Mesenchymal stem cell (in vitro differentiated cells and primary cell): ENCODE results near the gene FGF14.

Source experiments
- DNase-seq: peaks from one replicate; pipeline ENCODE4 v3.0.0-alpha.2; 2013
- H2AFZ ChIP-seq: one replicate; pipeline ENCODE4 v1.6.1; 2013; ENCODE audit warnings: low read depth, mild to moderate bottlenecking, control low read depth, inconsistent platforms, low read length, moderate library complexity
- H2AK5ac ChIP-seq: 2 replicates; pipeline ENCODE4 v1.6.1; 2013; ENCODE audit warnings: low read length, moderate library complexity, mild to moderate bottlenecking, inconsistent platforms; ENCODE audit not compliant: severe bottlenecking
- H2BK120ac ChIP-seq: one replicate; pipeline ENCODE4 v1.6.1; 2013; ENCODE audit warnings: low read depth, mild to moderate bottlenecking, inconsistent platforms, low read length, moderate library complexity
- H2BK12ac ChIP-seq, 2 experiments: one replicate each; pipeline ENCODE4 v1.6.1; 2013; ENCODE audit warnings: inconsistent platforms in 2 of 2, low read length in 2 of 2, mild to moderate bottlenecking in 2 of 2, moderate library complexity in 2 of 2, control low read depth in 1 of 2
- H2BK15ac ChIP-seq: one replicate; pipeline ENCODE4 v1.6.1; 2013; ENCODE audit warnings: mild to moderate bottlenecking, low read depth, inconsistent platforms; ENCODE audit not compliant: poor library complexity, severe bottlenecking
- H2BK5ac ChIP-seq: 2 replicates; pipeline ENCODE4 v1.6.1; 2013; ENCODE audit warnings: low read depth, mild to moderate bottlenecking, low read length, control low read depth, inconsistent platforms; ENCODE audit not compliant: poor library complexity, severe bottlenecking
- H3K14ac ChIP-seq, 2 experiments: one replicate each; pipeline ENCODE4 v1.6.1; 2013; ENCODE audit warnings: inconsistent platforms in 2 of 2, low read length in 2 of 2, control low read depth in 1 of 2, mild to moderate bottlenecking in 1 of 2, moderate library complexity in 1 of 2
- H3K18ac ChIP-seq, 2 experiments: one replicate each; pipeline ENCODE4 v1.6.1; 2013; ENCODE audit warnings: inconsistent platforms in 2 of 2, low read length in 2 of 2, control low read depth in 1 of 2, low read depth in 1 of 2, mild to moderate bottlenecking in 1 of 2
- H3K23ac ChIP-seq, 2 experiments: one replicate each; pipeline ENCODE4 v1.6.1; 2013; ENCODE audit warnings: inconsistent platforms in 2 of 2, low read length in 2 of 2, mild to moderate bottlenecking in 2 of 2, moderate library complexity in 2 of 2, control low read depth in 1 of 2
- H3K27ac ChIP-seq: 2 replicates; pipeline ENCODE4 v1.5.1; 2013; ENCODE audit warnings: mild to moderate bottlenecking, moderate library complexity, low read length, control low read depth, inconsistent platforms; ENCODE audit not compliant: poor library complexity, severe bottlenecking
- H3K27me3 ChIP-seq, 2 experiments: 2 replicates each; pipeline versions ENCODE4 v1.6.1 to v1.7.0; 2013; ENCODE audit warnings: low read length in 2 of 2, mild to moderate bottlenecking in 2 of 2, moderate library complexity in 2 of 2, control low read depth in 1 of 2, inconsistent platforms in 1 of 2; ENCODE audit not compliant: control insufficient read depth in 1 of 2, insufficient read depth in 1 of 2
- H3K36me3 ChIP-seq, 2 experiments: 2 replicates each; pipeline versions ENCODE4 v1.6.1 to v1.7.0; 2013; ENCODE audit warnings: low read length in 2 of 2, control low read depth in 1 of 2, inconsistent platforms in 1 of 2, low read depth in 1 of 2, mild to moderate bottlenecking in 1 of 2; ENCODE audit not compliant: insufficient read depth in 2 of 2, control insufficient read depth in 1 of 2
- H3K4ac ChIP-seq, 2 experiments: one replicate each; pipeline ENCODE4 v1.6.1; 2013; ENCODE audit warnings: inconsistent platforms in 2 of 2, low read length in 2 of 2, mild to moderate bottlenecking in 2 of 2, moderate library complexity in 2 of 2, control low read depth in 1 of 2, low read depth in 1 of 2
- H3K4me1 ChIP-seq: 2 replicates; pipeline ENCODE4 v1.6.1; 2013; ENCODE audit warnings: low read depth, low read length, control low read depth; ENCODE audit not compliant: control insufficient read depth, insufficient read depth
- H3K4me2 ChIP-seq: 2 replicates; pipeline ENCODE4 v1.6.1; 2013; ENCODE audit warnings: low read length, mild to moderate bottlenecking, inconsistent platforms; ENCODE audit not compliant: poor library complexity, severe bottlenecking
- H3K4me3 ChIP-seq, 2 experiments: 2 replicates each; pipeline versions ENCODE4 v1.5.1 to v1.7.0; 2013; ENCODE audit warnings: low read length in 2 of 2, mild to moderate bottlenecking in 2 of 2, control low read depth in 1 of 2, low read depth in 1 of 2; ENCODE audit not compliant: insufficient read depth in 1 of 2
- H3K79me1 ChIP-seq: replicated peaks from 2 replicates; pipeline ENCODE4 v1.6.1; 2013; ENCODE audit warnings: mild to moderate bottlenecking, control low read depth, low read length, inconsistent platforms; ENCODE audit not compliant: poor library complexity, severe bottlenecking
- H3K9ac ChIP-seq: 2 replicates; pipeline ENCODE4 v1.7.0; 2013; ENCODE audit warnings: mild to moderate bottlenecking, low read length, moderate library complexity
- H3K9me3 ChIP-seq: 2 replicates; pipeline ENCODE4 v1.7.0; 2013; ENCODE audit warnings: mild to moderate bottlenecking, low read length; ENCODE audit not compliant: control insufficient read depth
- H4K8ac ChIP-seq: one replicate; pipeline ENCODE4 v1.6.1; 2013; ENCODE audit warnings: inconsistent platforms, mild to moderate bottlenecking, low read length, moderate library complexity
- H4K91ac ChIP-seq: one replicate; pipeline ENCODE4 v1.6.1; 2013; ENCODE audit warnings: mild to moderate bottlenecking, low read length, inconsistent platforms
- WGBS: methylation state at CpG from one replicate; pipeline ENCODE4 v1.1.7; 2013; ENCODE audit warnings: mixed read lengths; 5-methylcytosine and 5-hydroxymethylcytosine counted together

The FGF14 gene

DNA sequence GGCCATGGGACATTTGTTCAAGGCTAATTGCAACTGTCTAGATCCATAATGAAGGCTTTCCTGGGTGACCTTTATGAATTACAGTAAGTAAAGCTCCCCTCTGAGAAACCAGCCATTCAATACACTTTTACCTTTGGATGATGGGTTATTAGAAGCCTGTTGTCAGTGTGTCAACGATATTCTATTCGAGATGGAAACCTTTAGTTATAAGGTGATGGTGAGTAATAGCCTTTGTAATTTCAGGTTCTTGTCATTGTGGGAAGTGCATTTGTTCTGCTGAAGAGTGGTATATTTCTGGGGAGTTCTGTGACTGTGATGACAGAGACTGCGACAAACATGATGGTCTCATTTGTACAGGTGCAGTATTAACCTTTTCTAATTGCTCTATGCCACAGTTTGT lies 687.7 kb downstream of the FGF14 start:
- Histone ChIP-seq H4K8ac (no peak overlapping the region), H2BK12ac (no peak overlapping the region), H3K79me1 (no peaks in the 10 kb centered on the region), H2BK120ac (no peak overlapping the region), H3K4me3 (no peak overlapping the region), H3K4me1 (no peaks in the 10 kb centered on the region), H3K18ac (no peak overlapping the region), H3K9ac (no peak overlapping the region), H3K4ac (no peak overlapping the region), H3K27me3 (no peaks in the 10 kb centered on the region), H3K14ac (no peak overlapping the region), H2BK15ac (no peak overlapping the region), H3K4me2 (no peak overlapping the region), H3K23ac (no peak overlapping the region), H2BK5ac (no peak overlapping the region), H3K27ac (no peak overlapping the region), H4K91ac (no peak overlapping the region), H3K9me3 (no peaks in the 10 kb centered on the region), H2AK5ac (no peak overlapping the region), H2AFZ (no peak overlapping the region), H3K36me3 (peaks cover 0 to 34% of the 10 kb centered on the region in 2 experiments)
- 89% methylated on average over 3 of the region's 3 CpGs for WGBS
- no peak for DNase-seq

DNA sequence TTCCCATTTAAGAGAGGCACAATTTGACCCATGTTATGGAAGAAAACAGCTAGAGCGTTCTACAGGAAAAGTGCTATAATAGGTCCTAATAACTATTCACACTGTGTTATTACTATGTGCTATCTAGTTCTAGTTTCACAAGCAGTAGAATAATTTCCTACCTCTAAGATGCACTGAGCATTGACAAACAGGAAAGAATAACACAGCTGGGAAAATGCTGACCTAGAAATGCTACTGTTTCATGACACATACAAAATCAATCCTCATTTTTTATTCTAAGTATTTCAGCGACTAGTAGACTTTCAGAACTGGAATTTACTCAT lies 689.9 kb downstream of the FGF14 start:
- Histone ChIP-seq H2BK5ac (no peak overlapping the region), H3K4ac (no peak overlapping the region), H3K23ac (no peak overlapping the region), H3K14ac (no peak overlapping the region), H3K18ac (no peak overlapping the region), H4K91ac (no peak overlapping the region), H3K9me3 (no peaks in the 10 kb centered on the region), H3K27me3 (no peaks in the 10 kb centered on the region), H3K4me1 (no peaks in the 10 kb centered on the region), H3K4me2 (no peak overlapping the region), H4K8ac (no peak overlapping the region), H3K27ac (no peak overlapping the region), H2BK15ac (no peak overlapping the region), H3K36me3 (peaks cover 0 to 37% of the 10 kb centered on the region in 2 experiments), H2AFZ (no peak overlapping the region), H2BK12ac (no peak overlapping the region), H2BK120ac (no peak overlapping the region), H3K9ac (no peak overlapping the region), H3K79me1 (no peaks in the 10 kb centered on the region), H2AK5ac (no peak overlapping the region), H3K4me3 (no peak overlapping the region)
- no peak for DNase-seq
- WGBS = 83% methylated on average over 1 of the region's 2 CpGs

DNA sequence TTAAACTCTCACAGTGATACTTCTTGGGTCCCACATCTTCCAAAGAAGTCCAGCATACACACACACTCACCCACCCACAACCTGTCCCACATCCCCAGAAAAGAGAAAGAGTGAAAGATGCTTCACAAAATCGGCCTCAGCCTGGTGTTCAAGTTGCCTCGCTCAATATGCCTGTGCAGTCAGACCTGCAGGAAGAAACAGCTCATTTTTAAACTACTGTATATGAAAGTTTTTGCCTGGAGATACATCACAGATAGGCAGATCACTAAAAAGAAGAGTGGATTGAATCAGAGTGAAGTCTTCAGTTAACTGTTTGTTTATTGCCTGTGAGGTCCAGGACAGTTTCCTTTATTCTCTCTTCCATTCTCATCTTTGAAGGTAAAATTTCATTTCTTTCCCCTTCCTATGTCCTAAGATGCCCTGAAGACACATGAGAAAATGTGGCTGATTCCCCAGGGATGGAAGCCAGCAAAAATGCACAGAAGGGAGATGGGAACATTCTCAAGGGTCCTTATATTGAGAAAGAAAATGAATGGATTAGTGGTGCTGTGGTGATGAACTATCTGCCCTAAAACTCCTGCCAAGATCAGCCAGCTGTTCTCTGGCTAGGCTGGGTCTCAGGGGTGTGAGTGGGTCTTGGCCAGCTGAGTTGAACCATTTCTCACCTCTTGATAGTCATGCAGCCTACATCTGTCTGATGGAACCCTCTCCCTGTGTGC lies 690.4 kb downstream of the FGF14 start:
- no peak overlapping the region for H3K4me2 ChIP-seq
- no peak overlapping the region for H3K18ac ChIP-seq
- H2BK12ac ChIP-seq = no peak overlapping the region
- no peak overlapping the region for H3K4me3 ChIP-seq
- no peak overlapping the region for H3K23ac ChIP-seq
- no peaks in the 10 kb centered on the region for H3K4me1 ChIP-seq
- H4K91ac ChIP-seq = no peak overlapping the region
- H2AFZ ChIP-seq = no peak overlapping the region
- H3K27me3 ChIP-seq = no peaks in the 10 kb centered on the region
- H2BK5ac ChIP-seq = no peak overlapping the region
- no peak overlapping the region for H4K8ac ChIP-seq
- 100% methylated on average over 1 of the region's 2 CpGs for WGBS
- peaks cover 0 to 37% of the 10 kb centered on the region in 2 experiments for H3K36me3 ChIP-seq
- H3K9ac ChIP-seq = no peak overlapping the region
- DNase-seq = no peak
- no peak overlapping the region for H3K14ac ChIP-seq
- no peak overlapping the region for H3K4ac ChIP-seq
- no peak overlapping the region for H2AK5ac ChIP-seq
- no peak overlapping the region for H3K27ac ChIP-seq
- no peak overlapping the region for H2BK15ac ChIP-seq
- no peaks in the 10 kb centered on the region for H3K9me3 ChIP-seq
- no peaks in the 10 kb centered on the region for H3K79me1 ChIP-seq
- H2BK120ac ChIP-seq = no peak overlapping the region

DNA sequence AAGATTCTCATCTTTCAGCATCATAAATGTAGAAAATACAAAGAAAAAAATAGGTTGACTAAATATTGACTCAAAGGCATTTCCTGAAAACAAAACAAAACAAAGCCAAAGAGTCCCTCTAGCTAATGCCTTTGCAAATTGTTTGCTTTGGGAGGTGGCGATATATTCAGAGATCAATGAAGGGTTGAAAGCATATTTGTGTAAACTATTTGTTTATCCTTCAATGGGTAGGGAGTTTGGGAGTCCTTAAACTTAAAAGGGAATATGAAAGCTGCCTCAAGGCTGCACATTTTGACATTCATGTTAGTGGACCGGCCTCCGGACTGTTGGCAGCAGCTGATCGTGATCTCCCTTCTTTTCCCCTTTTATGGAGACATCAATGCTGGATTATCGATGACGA lies 691.9 kb downstream of the FGF14 start:
- H3K4me1 ChIP-seq = no peaks in the 10 kb centered on the region
- no peak overlapping the region for H3K4ac ChIP-seq
- H3K79me1 ChIP-seq = no peaks in the 10 kb centered on the region
- H2BK15ac ChIP-seq = no peak overlapping the region
- H4K91ac ChIP-seq = no peak overlapping the region
- no peak overlapping the region for H2BK120ac ChIP-seq
- no peak overlapping the region for H2AFZ ChIP-seq
- no peak overlapping the region for H3K27ac ChIP-seq
- H3K23ac ChIP-seq = no peak overlapping the region
- peaks cover 0 to 29% of the 10 kb centered on the region in 2 experiments for H3K36me3 ChIP-seq
- H3K4me3 ChIP-seq = no peak overlapping the region
- H3K18ac ChIP-seq = no peak overlapping the region
- H3K27me3 ChIP-seq = no peaks in the 10 kb centered on the region
- H3K14ac ChIP-seq = no peak overlapping the region
- no peak overlapping the region for H2AK5ac ChIP-seq
- no peaks in the 10 kb centered on the region for H3K9me3 ChIP-seq
- no peak overlapping the region for H2BK12ac ChIP-seq
- no peak overlapping the region for H2BK5ac ChIP-seq
- DNase-seq = no peak
- 96% methylated on average over 6 of the region's 6 CpGs for WGBS
- no peak overlapping the region for H3K4me2 ChIP-seq
- no peak overlapping the region for H3K9ac ChIP-seq
- H4K8ac ChIP-seq = no peak overlapping the region
